HG02763 (cell line): ENCODE data around the gene AHRR.
"Not testable (repeated sequence)": the region's sequence is repeated elsewhere in the genome, so short reads cannot be mapped to it uniquely, and the experiment has no call there.

Experiments
- ATAC-seq: cut with Tn5 transposase; IDR thresholded peaks from one replicate; pipeline ENCODE4 v1.9.1; 2021; ENCODE audit warnings: mild to moderate bottlenecking, moderate library complexity; ENCODE audit not compliant: unreplicated experiment

The AHRR gene

GRCh38 chr5:483011-483410, 161.5 kb downstream of the AHRR start:
- no peak for ATAC-seq

DNA sequence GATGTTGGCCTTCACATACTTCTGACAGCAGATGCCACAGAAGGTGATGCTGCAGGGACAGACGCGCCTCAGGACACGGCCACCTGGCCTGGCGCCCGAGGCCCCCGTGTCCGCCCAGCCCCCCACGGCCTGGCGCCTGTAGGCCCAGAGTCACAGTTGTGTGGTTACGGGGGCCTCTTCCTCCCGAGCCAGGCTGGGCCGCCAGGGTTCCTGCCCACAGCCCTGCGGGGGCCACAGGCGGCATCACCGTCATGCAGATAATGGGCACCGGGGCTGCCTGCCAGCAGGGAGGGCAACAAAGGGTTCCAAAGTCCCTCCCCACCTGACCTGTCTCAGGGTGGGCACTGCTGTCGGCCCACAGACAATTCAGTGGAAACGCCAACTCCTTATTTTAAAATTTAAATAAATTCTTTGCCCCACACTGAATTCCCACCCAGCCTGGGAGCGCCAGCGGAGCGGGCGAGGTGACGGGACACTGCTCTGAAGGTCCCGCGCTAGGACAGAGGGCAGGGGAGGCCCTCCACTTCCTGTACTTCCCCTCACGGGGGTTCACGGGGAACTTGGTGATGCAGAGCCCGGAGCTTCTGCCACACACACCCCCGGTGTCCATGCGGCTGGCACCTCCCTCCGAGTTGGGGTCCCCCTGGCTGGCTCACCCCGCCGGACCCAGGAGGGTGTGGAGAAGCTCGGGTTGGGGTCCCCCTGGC, 162.1 kb downstream of the AHRR start:
- no peak for ATAC-seq

GRCh38 chr5:484556-484955, 163.0 kb downstream of the AHRR start:
- ATAC-seq: no peak

DNA sequence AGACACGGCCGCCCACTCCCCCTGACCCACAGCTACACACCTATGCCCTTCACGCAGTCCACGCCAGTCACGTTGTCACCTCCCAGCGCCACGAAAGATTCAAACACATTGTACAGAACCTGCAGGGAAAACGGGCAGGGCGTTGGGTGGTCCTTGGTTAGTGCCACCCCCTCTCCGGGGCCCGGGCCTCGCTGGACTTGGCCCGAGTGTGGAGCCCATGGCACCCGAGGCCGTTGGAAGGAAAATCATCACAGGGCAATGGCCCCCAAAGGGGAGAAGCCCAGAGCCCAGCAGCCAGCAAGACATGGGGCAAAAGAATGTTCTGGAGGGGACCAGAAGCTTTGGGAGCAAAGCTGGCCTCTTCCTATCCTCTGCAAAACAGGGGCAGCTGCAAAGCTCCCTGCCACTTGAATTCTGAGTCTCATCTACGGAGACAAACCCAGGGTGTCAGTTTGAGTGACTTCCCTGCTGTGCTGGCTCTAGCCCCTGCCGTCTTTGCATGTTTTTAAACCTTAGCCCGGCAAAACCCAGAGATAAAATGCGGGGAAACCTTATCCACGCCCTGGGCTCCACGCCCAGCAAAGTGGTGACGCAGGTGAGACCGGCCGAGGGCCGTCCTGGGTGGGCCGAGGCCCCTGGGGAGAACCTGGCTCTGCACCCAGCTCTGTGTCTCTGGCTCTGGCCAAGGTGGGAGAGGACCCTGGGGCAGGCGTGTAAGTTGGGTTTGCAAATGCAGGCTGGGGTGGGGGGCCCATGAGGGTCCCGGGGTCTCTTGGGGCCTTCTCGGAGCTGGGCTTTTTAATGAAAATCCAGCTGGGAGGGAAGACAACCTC, 163.8 kb downstream of the AHRR start:
- ATAC-seq: no peak

- ATAC-seq: no peak
These were observed 164.5 kb downstream of the AHRR start for GRCh38 chr5:485946-486491.

GRCh38 chr5:486597-486996, 165.1 kb downstream of the AHRR start:
- not testable (repeated sequence) for ATAC-seq
